T-helper 17 cell (primary cell): Measurements from ENCODE around the gene USP12. TPM values are rescaled to one million over a fixed set of nuclear protein-coding genes. Genes with fewer than 3 reads are reported as not detected.

Source experiments
- ATAC-seq: fragments of 150-1000 bp; cut with Tn5 transposase; 2 replicates; pipeline ENCODE4 v1.10.0; 2021; ENCODE audit warnings: mild to moderate bottlenecking, moderate library complexity
- DNase-seq, 3 donors: peaks; one replicate each; pipeline versions ENCODE4 v3.0.0 to v3.0.0-alpha.2; 2020 to 2021
- H3K9me3 ChIP-seq: one replicate; pipeline ENCODE4 v1.7.0; 2013; ENCODE audit warnings: low read length, mild to moderate bottlenecking; ENCODE audit not compliant: control insufficient read depth, poor library complexity, severe bottlenecking
- H3K27ac Mint-ChIP-seq: one replicate; pipeline ENCODE4 v1.8.0; 2022; ENCODE audit warnings: mild to moderate bottlenecking, moderate library complexity, mixed read lengths
- H3K27me3 Mint-ChIP-seq: one replicate; pipeline ENCODE4 v1.8.0; 2022; ENCODE audit warnings: mixed read lengths
- H3K36me3 Mint-ChIP-seq: one replicate; pipeline ENCODE4 v1.8.0; 2022; ENCODE audit warnings: low read depth, mixed read lengths
- H3K4me1 Mint-ChIP-seq: one replicate; pipeline ENCODE4 v1.8.0; 2022; ENCODE audit warnings: mild to moderate bottlenecking, mixed read lengths
- H3K4me3 Mint-ChIP-seq: one replicate; pipeline ENCODE4 v1.8.0; 2022; ENCODE audit warnings: mild to moderate bottlenecking, moderate library complexity, mixed read lengths
- total RNA-seq, 4 donors: library from RNA in 2 of 4; stranded (reverse) in 2 of 4; gene quantifications; one replicate each; pipeline ENCODE4 v1.2.3 and lab custom pipeline; 2022 to 2026

Gene USP12
- total RNA-seq, 2 donors from 2014 or later: 36.6 to 44.5 TPM

GRCh38 chr13:27176470-27177410, 5.1 kb upstream of the USP12 start:
- H3K9me3 ChIP-seq: no peaks in the 10 kb centered on the region
- Mint-ChIP-seq H3K27ac (no peak overlapping the region), H3K4me1 (peaks cover 5% of the 10 kb centered on the region), H3K36me3 (no peaks in the 10 kb centered on the region), H3K4me3 (no peak overlapping the region), H3K27me3 (peaks cover 7% of the 10 kb centered on the region)
- DNase-seq (no peak), ATAC-seq (no peak)

- H3K9me3 ChIP-seq: no peaks in the 10 kb centered on the region
- Mint-ChIP-seq H3K4me3 (no peak overlapping the region), H3K27ac (no peak overlapping the region), H3K27me3 (peaks cover 7% of the 10 kb centered on the region), H3K36me3 (peaks cover 2% of the 10 kb centered on the region), H3K4me1 (peaks cover 12% of the 10 kb centered on the region)
- DNase-seq (no peak), ATAC-seq (no peak)
Measured at GRCh38 chr13:27174766-27175455, 3.3 kb upstream of the USP12 start.

GRCh38 chr13:27172495-27172842, 858 bp upstream of the USP12 start:
- no peak for ATAC-seq
- Mint-ChIP-seq H3K27ac (peak overlapping the region; percentile 88), H3K27me3 (no peaks in the 10 kb centered on the region), H3K4me3 (peak overlapping the region; percentile 85), H3K4me1 (peaks cover 30% of the 10 kb centered on the region), H3K36me3 (peaks cover 2% of the 10 kb centered on the region)
- DNase-seq: no peak
- no peaks in the 10 kb centered on the region for H3K9me3 ChIP-seq

GRCh38 chr13:27171827-27172494, 350 bp upstream of the USP12 start:
- no peaks in the 10 kb centered on the region for H3K27me3 Mint-ChIP-seq
- H3K9me3 ChIP-seq: no peaks in the 10 kb centered on the region
- ATAC-seq (peak; percentile 90), DNase-seq (peak; percentile 91 to 94 (median 93))
- peak overlapping the region; percentile 88 for H3K27ac Mint-ChIP-seq
- peaks cover 30% of the 10 kb centered on the region for H3K4me1 Mint-ChIP-seq
- H3K4me3 Mint-ChIP-seq: peak overlapping the region; percentile 85
- peaks cover 2% of the 10 kb centered on the region for H3K36me3 Mint-ChIP-seq

GRCh38 chr13:27170516-27171243, 931 bp downstream of the USP12 start:
- Mint-ChIP-seq H3K27me3 (no peaks in the 10 kb centered on the region), H3K36me3 (peaks cover 2% of the 10 kb centered on the region), H3K27ac (peak overlapping the region; percentile 97), H3K4me1 (peaks cover 36% of the 10 kb centered on the region), H3K4me3 (peak overlapping the region; percentile 99)
- DNase-seq (peak in 2 of 3 donors; percentile 9 to 14), ATAC-seq (no peak)
- no peaks in the 10 kb centered on the region for H3K9me3 ChIP-seq

- Mint-ChIP-seq H3K36me3 (peaks cover 2% of the 10 kb centered on the region), H3K4me3 (peak overlapping the region; percentile 99), H3K4me1 (peaks cover 38% of the 10 kb centered on the region), H3K27ac (peak overlapping the region; percentile 97), H3K27me3 (no peaks in the 10 kb centered on the region)
- no peaks in the 10 kb centered on the region for H3K9me3 ChIP-seq
- ATAC-seq (no peak), DNase-seq (no peak)
Measured at GRCh38 chr13:27170221-27170515, 1.4 kb downstream of the USP12 start.

- no peaks in the 10 kb centered on the region for H3K9me3 ChIP-seq
- H3K36me3 Mint-ChIP-seq: peaks cover 2% of the 10 kb centered on the region
- ATAC-seq (no peak), DNase-seq (no peak)
- peaks cover 44% of the 10 kb centered on the region for H3K4me1 Mint-ChIP-seq
- H3K4me3 Mint-ChIP-seq: peak overlapping the region; percentile 62
- H3K27me3 Mint-ChIP-seq: no peaks in the 10 kb centered on the region
- peak overlapping the region; percentile 91 for H3K27ac Mint-ChIP-seq
Measured at GRCh38 chr13:27168906-27169657, 2.5 kb downstream of the USP12 start.

GRCh38 chr13:27168086-27168485, 3.5 kb downstream of the USP12 start:
- no peak for DNase-seq
- H3K27ac Mint-ChIP-seq: peak overlapping the region; percentile 91
- H3K36me3 Mint-ChIP-seq: peaks cover 2% of the 10 kb centered on the region
- no peaks in the 10 kb centered on the region for H3K9me3 ChIP-seq
- ATAC-seq: no peak
- peaks cover 49% of the 10 kb centered on the region for H3K4me1 Mint-ChIP-seq
- H3K27me3 Mint-ChIP-seq: no peaks in the 10 kb centered on the region
- H3K4me3 Mint-ChIP-seq: peak overlapping the region; percentile 70

- Mint-ChIP-seq H3K4me3 (no peak overlapping the region), H3K27me3 (no peaks in the 10 kb centered on the region), H3K4me1 (peaks cover 55% of the 10 kb centered on the region), H3K36me3 (peaks cover 2% of the 10 kb centered on the region), H3K27ac (peak overlapping the region; percentile 29)
- no peak for ATAC-seq
- no peaks in the 10 kb centered on the region for H3K9me3 ChIP-seq
- no peak for DNase-seq
Measured at GRCh38 chr13:27166313-27166712, 5.3 kb downstream of the USP12 start.

- H3K4me3 Mint-ChIP-seq: no peak overlapping the region
- no peaks in the 10 kb centered on the region for H3K9me3 ChIP-seq
- no peak overlapping the region for H3K27ac Mint-ChIP-seq
- ATAC-seq: no peak
- H3K4me1 Mint-ChIP-seq: peaks cover 51% of the 10 kb centered on the region
- DNase-seq: no peak
- no peaks in the 10 kb centered on the region for H3K27me3 Mint-ChIP-seq
- peaks cover 3% of the 10 kb centered on the region for H3K36me3 Mint-ChIP-seq
Measured at GRCh38 chr13:27161980-27162379, 9.6 kb downstream of the USP12 start.

- H3K27ac Mint-ChIP-seq: peak overlapping the region; percentile 73
- H3K27me3 Mint-ChIP-seq: no peaks in the 10 kb centered on the region
- ATAC-seq: no peak
- peaks cover 3% of the 10 kb centered on the region for H3K36me3 Mint-ChIP-seq
- peaks cover 49% of the 10 kb centered on the region for H3K4me1 Mint-ChIP-seq
- H3K9me3 ChIP-seq: no peaks in the 10 kb centered on the region
- DNase-seq: no peak
- no peak overlapping the region for H3K4me3 Mint-ChIP-seq
Measured at GRCh38 chr13:27161423-27161822, 10.2 kb downstream of the USP12 start.

GRCh38 chr13:27160657-27161295, 10.8 kb downstream of the USP12 start:
- H3K36me3 Mint-ChIP-seq: peaks cover 3% of the 10 kb centered on the region
- ATAC-seq (no peak), DNase-seq (no peak)
- no peaks in the 10 kb centered on the region for H3K9me3 ChIP-seq
- no peaks in the 10 kb centered on the region for H3K27me3 Mint-ChIP-seq
- H3K27ac Mint-ChIP-seq: peak overlapping the region; percentile 73
- peaks cover 45% of the 10 kb centered on the region for H3K4me1 Mint-ChIP-seq
- no peak overlapping the region for H3K4me3 Mint-ChIP-seq
